Measurements from ENCODE around the gene PIH1D1.
"Not testable (repeated sequence)": the region's sequence is repeated elsewhere in the genome, so short reads cannot be mapped to it uniquely, and the experiment has no call there.

DNA sequence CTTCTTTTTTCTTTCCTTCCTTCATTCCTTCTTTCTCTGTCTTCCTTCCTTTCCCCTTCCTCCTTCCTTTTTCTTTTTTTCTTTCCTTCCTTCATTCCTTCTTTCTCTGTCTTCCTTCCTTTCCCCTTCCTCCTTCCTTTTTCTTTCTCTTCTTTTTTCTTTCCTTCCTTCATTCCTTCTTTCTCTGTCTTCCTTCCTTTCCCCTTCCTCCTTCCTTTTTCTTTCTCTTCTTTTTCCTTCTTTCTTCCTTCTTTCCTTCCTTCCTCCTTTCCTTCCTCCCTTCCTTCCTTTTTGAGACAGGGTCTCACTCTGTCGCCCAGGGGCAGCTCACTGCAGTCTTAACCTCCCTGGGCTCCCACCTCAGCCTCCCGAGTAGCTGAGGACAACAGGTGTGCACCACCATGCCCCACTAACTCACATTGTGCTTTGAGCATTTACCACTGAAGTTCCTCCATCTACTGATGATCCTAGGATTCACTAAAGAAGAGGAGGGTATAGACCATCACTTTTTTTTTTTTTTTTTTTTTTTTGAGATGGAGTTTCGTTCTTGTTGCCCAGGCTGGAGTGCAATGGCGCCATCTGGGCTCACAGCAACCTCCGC, 7.4 kb downstream of the PIH1D1 start:
- TF ChIP-seq POLR2A, TAF1, POLR2AphosphoS5, SPI1, POU2F2 (IDR thresholded peaks at IDR 0.05; ENCODE audit: low read depth, low read length): not testable (repeated sequence)
